Epithelial cell of proximal tubule (primary cell): ENCODE data around the gene MAP7D2. TPM values are rescaled to one million over a fixed set of nuclear protein-coding genes. Genes with fewer than 3 reads are reported as not detected.

ENCODE experiments used
- DNase-seq: peaks from one replicate; pipeline ENCODE4 v3.0.0-alpha.2; 2011; ENCODE audit warnings: low read depth
- H3K4me3 ChIP-seq: 2 replicates; pipeline ENCODE4 v1.5.1; 2011; ENCODE audit warnings: low read depth, mild to moderate bottlenecking, low read length
- CTCF ChIP-seq: conservative IDR thresholded peaks from 2 replicates; pipeline ENCODE4 v1.5.1; 2012; ENCODE audit warnings: low read depth, mild to moderate bottlenecking, low read length
- total RNA-seq: library from RNA; depleted of rRNA; stranded (reverse); fragments of >200 nt; gene quantifications from 2 replicates; pipeline ENCODE4 v1.2.3, GENCODE V29; 2015

Gene MAP7D2
- total RNA-seq, 1 donor from 2014 or later = 1.4 TPM

GRCh38 chrX:20071511-20072079 is 45.1 kb downstream of the MAP7D2 start:
- no peak for TF ChIP-seq CTCF
- DNase-seq = no peak
- H3K4me3 ChIP-seq = no peak overlapping the region

DNA sequence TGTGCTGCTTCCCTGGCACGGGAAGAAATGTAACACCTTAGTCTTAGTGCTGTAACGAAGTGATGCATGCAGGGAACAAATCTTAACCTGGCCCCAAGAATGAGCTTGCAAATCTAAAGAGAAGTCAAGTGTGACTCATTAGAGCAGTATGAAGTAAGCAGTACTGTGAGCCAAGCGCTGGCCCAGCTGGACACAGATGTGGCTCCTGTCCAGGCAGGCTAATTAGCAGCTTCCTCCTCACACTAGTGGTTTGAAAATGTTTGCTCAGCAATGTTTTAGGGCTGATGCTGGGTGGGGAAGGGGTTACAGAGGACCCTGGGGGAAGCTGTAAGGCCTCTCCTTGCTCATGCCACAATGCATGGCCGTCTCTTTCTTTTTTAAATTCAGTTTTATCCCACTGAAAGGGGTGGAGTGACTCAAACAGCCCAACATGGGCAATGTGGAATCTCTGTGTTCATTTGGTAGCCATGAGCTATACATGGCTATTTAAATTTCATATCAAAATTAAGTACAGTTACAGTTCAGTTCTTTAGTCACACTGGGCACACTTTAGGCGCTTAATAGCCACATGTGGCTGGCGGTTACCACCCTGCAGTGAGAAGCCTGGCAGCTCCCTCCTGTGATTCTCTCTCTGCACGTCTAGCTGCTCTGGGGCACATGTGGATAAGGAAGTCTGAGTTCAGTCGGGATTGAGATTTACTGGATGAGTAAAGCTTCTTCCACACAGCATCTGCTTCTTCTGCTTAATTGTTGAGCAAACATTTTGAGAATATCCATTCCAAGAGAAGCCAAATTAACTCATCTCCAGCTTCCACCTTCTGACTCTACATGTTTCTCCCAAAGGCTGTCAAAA is 48.8 kb downstream of the MAP7D2 start:
- DNase-seq = peak; percentile 54
- no peak for TF ChIP-seq CTCF
- no peak overlapping the region for H3K4me3 ChIP-seq

GRCh38 chrX:20066968-20067708 is 49.6 kb downstream of the MAP7D2 start:
- no peak for DNase-seq
- H3K4me3 ChIP-seq = no peak overlapping the region

GRCh38 chrX:20063716-20064351 is 52.9 kb downstream of the MAP7D2 start:
- H3K4me3 ChIP-seq = no peak overlapping the region
- no peak for DNase-seq
- peak; percentile 49 for TF ChIP-seq CTCF

More at GRCh38 chrX:20066968-20067708, 49.6 kb downstream of the MAP7D2 start:
- peak; percentile 67 for TF ChIP-seq CTCF

DNA sequence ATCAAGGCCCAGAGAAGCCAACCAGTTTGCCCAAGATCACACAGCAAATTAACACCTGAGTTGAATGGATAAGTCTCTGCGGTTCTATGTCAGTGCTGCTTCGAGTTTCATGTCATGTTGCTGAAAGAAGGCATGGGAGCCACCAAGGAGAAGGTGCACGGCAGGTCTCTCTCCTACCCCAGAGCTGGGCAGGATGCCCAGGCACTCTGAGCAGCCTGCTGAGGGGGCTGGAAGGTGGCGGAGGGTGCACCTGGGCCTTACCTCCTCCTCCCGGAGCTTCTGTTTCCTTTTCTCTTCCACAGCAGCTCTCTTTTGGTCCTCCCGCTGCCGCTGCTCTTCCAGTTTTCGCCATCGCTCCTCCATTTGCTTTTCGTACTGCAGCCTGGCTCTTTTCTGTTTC is 53.6 kb downstream of the MAP7D2 start:
- DNase-seq = no peak
- no peak overlapping the region for H3K4me3 ChIP-seq
- no peak for TF ChIP-seq CTCF

- DNase-seq = no peak
- TF ChIP-seq CTCF = no peak
- H3K4me3 ChIP-seq = no peak overlapping the region
These were observed 54.9 kb downstream of the MAP7D2 start for GRCh38 chrX:20061855-20062254.
